NCI-H2196 (cell line): Measurements from ENCODE around the gene LRRC36.
A peak's percentile ranks its signal among the peaks of the same experiment; 100 is the strongest.

Source experiments
- DNase-seq: peaks from one replicate; lab custom pipeline; 2025; ENCODE audit not compliant: unreplicated experiment; lab: John Stamatoyannopoulos, UW

The LRRC36 gene, protein sequence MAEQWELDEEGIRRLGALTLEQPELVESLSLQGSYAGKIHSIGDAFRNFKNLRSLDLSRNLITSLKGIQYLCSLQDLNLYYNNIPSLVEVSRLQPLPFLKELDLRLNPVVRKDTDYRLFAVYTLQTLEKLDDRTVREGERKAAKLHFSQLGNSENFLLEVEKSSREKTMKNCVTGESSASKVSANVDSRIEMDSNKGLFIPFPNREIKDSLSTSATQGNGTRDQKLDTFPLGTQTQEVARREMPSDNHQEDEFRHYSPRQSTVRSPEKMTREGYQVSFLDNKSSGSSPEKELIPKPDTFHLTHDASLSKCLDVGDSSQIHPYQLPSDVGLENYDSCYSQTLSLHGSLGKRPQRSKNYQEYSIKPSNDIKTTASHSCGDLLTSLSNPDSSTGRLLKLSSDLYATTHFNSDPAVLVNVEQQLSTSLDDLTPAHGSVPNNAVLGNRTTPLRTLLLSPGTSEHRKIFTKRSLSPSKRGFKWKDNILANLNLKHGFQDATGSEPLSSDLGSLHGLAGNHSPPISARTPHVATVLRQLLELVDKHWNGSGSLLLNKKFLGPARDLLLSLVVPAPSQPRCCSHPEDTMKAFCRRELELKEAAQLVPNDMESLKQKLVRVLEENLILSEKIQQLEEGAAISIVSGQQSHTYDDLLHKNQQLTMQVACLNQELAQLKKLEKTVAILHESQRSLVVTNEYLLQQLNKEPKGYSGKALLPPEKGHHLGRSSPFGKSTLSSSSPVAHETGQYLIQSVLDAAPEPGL

GRCh38 chr16:67326472-67327309 is at the start of gene LRRC36, which contains the start of gene KCTD19:
Gene LRRC36 (plus strand): TSS chr16:67326815. CDS start chr16:67326863, 48 bp downstream.
Gene KCTD19 (minus strand): TSS chr16:67326741. CDS start chr16:67326707, 34 bp downstream.
- no peak for DNase-seq

DNA sequence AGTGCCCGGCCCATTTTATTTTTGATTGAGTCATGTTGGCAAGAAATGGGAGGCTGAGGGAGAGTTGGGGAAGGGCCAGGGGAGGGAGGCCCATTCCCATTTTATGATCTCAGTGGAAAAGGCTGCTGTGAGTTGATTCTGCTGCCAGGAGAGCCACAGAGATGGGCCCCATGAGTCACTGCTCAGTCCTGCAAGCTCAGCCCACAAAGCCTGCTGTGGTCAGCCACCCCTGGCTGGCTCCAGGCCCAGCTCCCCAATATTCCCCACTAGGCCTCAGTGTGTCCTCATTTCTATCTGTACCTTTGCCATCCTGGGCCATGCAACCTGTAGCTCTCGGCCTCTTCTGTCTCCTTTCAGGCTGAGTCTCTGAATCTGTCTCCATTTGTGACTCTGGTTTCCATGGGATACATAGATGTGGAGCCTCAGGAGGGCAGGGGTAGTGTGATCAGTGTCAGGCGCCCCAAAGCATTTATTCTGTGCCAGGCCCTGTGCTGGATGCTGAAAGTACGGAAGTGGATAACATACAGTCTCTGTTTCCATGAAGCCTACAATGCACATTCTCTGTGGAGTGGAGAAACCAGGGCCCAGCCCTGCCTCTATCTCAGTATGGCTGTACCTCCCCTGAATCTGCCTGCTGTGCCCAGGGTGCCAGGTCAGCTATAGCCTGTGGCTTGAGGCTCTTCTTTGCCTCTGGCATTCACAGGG is 49.2 kb upstream of the LRRC36 start:
- DNase-seq: no peak

- no peak for DNase-seq
These were observed 48.4 kb upstream of the LRRC36 start for GRCh38 chr16:67277999-67278772.

GRCh38 chr16:67278773-67279295 is 47.8 kb upstream of the LRRC36 start:
- no peak for DNase-seq

GRCh38 chr16:67279296-67280089 is 47.1 kb upstream of the LRRC36 start, which contains the start of gene PLEKHG4:
Gene PLEKHG4 (plus strand): TSS chr16:67279532. CDS start chr16:67280045, 513 bp downstream.
- DNase-seq: peak; percentile 69

- DNase-seq: no peak
These were observed 46.3 kb upstream of the LRRC36 start for GRCh38 chr16:67280090-67281015.

GRCh38 chr16:67281536-67282446 is 44.8 kb upstream of the LRRC36 start:
- no peak for DNase-seq

DNA sequence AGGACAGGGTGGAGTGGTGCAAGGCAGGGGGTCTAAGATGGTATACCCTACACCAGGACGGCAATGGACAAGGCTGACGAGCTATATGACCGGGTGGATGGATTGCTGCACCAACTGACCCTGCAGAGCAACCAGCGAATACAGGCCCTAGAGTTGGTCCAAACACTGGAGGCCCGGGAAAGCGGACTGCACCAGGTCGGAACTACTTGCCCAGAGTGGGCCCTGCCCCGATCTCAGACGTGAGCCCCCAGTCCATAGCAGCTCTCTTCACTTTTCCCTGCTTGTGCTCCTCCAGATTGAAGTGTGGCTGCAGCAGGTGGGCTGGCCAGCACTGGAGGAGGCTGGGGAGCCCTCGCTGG is 44.2 kb upstream of the LRRC36 start:
- no peak for DNase-seq

- no peak for DNase-seq
These were observed 43.4 kb upstream of the LRRC36 start for GRCh38 chr16:67283039-67283825.

DNA sequence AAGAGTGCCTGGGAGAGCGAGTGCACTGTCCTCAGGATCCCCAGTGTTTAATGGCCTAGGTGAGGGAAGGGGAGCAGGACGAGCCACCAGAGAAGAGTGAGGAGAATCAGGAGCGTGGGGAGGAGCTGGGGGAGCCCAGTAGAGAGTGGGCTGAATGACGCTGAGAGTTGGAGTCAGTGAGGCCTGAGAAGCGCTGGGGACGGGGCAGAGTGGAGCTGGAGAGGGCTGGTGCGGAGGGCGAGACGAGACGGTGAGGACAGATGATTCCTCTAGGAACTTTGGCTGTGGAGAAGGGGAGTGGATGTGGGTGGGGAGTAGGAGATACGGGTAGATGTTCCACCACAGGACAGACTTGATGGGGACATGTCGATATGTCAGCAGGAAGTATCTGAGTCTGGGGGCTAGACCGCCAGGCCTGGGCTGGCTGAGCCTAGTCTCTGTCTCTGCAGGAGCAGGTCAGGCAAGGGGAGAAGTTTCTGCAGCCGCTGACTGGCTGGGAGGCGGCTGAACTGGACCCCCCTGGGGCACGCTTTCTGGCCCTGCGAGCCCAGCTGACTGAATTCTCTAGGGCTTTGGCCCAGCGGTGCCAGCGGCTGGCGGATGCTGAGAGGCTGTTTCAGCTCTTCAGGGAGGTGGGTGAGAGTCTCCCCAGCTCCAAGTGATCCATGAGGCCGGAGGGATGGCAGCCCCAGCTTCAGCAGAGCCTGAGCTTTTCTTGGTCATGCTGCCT is 42.6 kb upstream of the LRRC36 start:
- DNase-seq: no peak

- peak; percentile 81 for DNase-seq
These were observed 41.6 kb upstream of the LRRC36 start for GRCh38 chr16:67284699-67285646.

- DNase-seq: no peak
These were observed 40.0 kb upstream of the LRRC36 start for GRCh38 chr16:67286441-67287235.

GRCh38 chr16:67287960-67288359 is 38.7 kb upstream of the LRRC36 start:
- no peak for DNase-seq
